H1 (cell line): ENCODE data around the gene CCDC82. TPM values are rescaled to one million over a fixed set of nuclear protein-coding genes. Genes with fewer than 3 reads are reported as not detected.

Experiments
- BCL11A ChIP-seq, 2 experiments: IDR thresholded peaks; one replicate each; pipeline ENCODE4 v1.6.1; 2011; ENCODE audit warnings: low read depth in 2 of 2, low read length in 2 of 2, mild to moderate bottlenecking in 2 of 2
- CEBPB ChIP-seq: IDR thresholded peaks from 2 replicates; pipeline ENCODE4 v1.6.1; 2012; ENCODE audit warnings: low read depth, low read length
- CTBP2 ChIP-seq: IDR thresholded peaks from 2 replicates; pipeline ENCODE4 v1.7.0; 2011; ENCODE audit warnings: borderline replicate concordance, mild to moderate bottlenecking, moderate library complexity, mixed read lengths, low read length; ENCODE audit not compliant: insufficient read depth, insufficient read length
- EGR1 ChIP-seq: IDR thresholded peaks from 2 replicates; pipeline ENCODE4 v1.6.1; 2011; ENCODE audit warnings: low read depth, low read length, borderline replicate concordance
- FOSL1 ChIP-seq: IDR thresholded peaks from 2 replicates; pipeline ENCODE4 v1.6.1; 2011; ENCODE audit warnings: mild to moderate bottlenecking, low read depth, low read length, moderate library complexity; ENCODE audit not compliant: insufficient read depth
- KDM1A ChIP-seq: fragments of 200-600, 300-600 bp; sonication (generic); IDR thresholded peaks from 2 replicates; pipeline ENCODE4 v1.7.1; 2016; ENCODE audit warnings: mild to moderate bottlenecking, low read length, borderline replicate concordance
- TBP ChIP-seq: IDR thresholded peaks from 2 replicates; pipeline ENCODE4 v1.6.1; 2011; ENCODE audit warnings: low read depth, low read length, improper control_type of control experiment
- polyA plus RNA-seq, 7 experiments: library from polyadenylated mRNA; depleted of rRNA in 3 of 7; stranded (reverse) in 5 of 7; unstranded in 2 of 7; fragments of >200 nt in 5 of 7; fragments of 200-250 nt in 2 of 7; gene quantifications; 1 replicate in 5 of 7; 2 replicates in 1 of 7; 4 replicates in 1 of 7; pipeline versions ENCODE4 v1.2.1 to v1.2.3, GENCODE V29; 2011 to 2013; ENCODE audit warnings: missing spikeins in 2 of 7, mixed read lengths in 2 of 7
- total RNA-seq: library from RNA; stranded (reverse); fragmentation: NEBNext Ultra II Directional; extraction: Animal tissue kit (Norgen Biotek cat#: 25700); gene quantifications from 2 replicates; pipeline ENCODE4 v1.2.1, GENCODE V29; 2021
- TF ChIP-seq, protein P1 (sequence below), 3 experiments: IDR thresholded peaks; 1 replicate in 2 of 3; 2 replicates in 1 of 3; pipeline versions ENCODE4 v1.5.1 to v1.6.1; 2011; ENCODE audit warnings: low read length in 3 of 3, mild to moderate bottlenecking in 3 of 3, inconsistent platforms in 2 of 3, low read depth in 1 of 3, moderate library complexity in 1 of 3; ENCODE audit not compliant: insufficient read depth in 1 of 3; ENCODE audit errors: control extremely low read depth in 1 of 3
- TF ChIP-seq, protein P2 (sequence below): IDR thresholded peaks from 2 replicates; pipeline ENCODE4 v1.6.1; 2012; ENCODE audit warnings: inconsistent platforms

The CCDC82 gene
- total and polyA plus RNA-seq, 2 of the 8 experiments (the other 6 are each of a cell fraction or from before 2014, with no cell fraction given) = 6.0 to 15.2 TPM

DNA sequence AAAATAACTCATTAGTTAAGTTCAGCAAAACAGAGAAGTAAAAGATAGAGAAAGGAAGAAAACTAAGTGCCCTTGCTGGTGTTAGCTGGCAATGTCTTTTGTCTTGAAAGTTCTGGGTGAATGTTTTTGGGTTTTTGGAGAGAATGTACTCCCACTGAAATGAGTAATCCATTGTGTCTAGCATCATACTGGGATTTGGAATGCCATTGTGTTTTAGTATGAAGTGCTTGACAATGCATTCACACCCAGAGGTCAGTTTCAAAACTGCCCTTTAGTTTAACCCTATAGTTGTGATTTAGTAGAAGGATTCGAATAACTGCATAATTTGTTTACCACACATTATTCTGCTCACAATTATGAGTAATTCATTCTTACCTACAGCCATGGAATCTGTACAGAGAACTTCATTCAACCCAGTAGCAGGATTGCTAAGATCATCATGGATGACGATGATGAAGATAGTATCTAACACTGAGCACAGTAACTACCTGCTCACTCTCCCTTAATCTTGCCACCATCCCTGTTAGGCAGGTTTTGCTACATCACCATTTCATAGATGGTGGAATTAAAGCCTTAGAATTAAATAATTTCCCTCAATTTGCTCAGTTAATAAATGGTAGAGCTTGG lies 80.6 kb downstream of the CCDC82 start (continued):
- TF ChIP-seq, protein P1, sequence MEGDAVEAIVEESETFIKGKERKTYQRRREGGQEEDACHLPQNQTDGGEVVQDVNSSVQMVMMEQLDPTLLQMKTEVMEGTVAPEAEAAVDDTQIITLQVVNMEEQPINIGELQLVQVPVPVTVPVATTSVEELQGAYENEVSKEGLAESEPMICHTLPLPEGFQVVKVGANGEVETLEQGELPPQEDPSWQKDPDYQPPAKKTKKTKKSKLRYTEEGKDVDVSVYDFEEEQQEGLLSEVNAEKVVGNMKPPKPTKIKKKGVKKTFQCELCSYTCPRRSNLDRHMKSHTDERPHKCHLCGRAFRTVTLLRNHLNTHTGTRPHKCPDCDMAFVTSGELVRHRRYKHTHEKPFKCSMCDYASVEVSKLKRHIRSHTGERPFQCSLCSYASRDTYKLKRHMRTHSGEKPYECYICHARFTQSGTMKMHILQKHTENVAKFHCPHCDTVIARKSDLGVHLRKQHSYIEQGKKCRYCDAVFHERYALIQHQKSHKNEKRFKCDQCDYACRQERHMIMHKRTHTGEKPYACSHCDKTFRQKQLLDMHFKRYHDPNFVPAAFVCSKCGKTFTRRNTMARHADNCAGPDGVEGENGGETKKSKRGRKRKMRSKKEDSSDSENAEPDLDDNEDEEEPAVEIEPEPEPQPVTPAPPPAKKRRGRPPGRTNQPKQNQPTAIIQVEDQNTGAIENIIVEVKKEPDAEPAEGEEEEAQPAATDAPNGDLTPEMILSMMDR (IDR thresholded peaks at IDR 0.05; ENCODE audit: control extremely low read depth in 1 of 3, insufficient read depth in 1 of 3, low read depth in 1 of 3, low read length in 3 of 3) = no peak
- TF ChIP-seq CTBP2 (no peak), BCL11A (IDR thresholded peaks at IDR 0.05; ENCODE audit: low read depth in 2 of 2, low read length in 2 of 2) (no peak), TBP (no peak), KDM1A (no peak), EGR1 (no peak), CEBPB (no peak), FOSL1 (no peak)
- TF ChIP-seq, protein P2, sequence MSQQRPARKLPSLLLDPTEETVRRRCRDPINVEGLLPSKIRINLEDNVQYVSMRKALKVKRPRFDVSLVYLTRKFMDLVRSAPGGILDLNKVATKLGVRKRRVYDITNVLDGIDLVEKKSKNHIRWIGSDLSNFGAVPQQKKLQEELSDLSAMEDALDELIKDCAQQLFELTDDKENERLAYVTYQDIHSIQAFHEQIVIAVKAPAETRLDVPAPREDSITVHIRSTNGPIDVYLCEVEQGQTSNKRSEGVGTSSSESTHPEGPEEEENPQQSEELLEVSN = no peak
